BJ (cell line): ENCODE measurements around the gene MLN. TPM values are rescaled to one million over a fixed set of nuclear protein-coding genes. Genes with fewer than 3 reads are reported as not detected.

Experiments used
- CTCF ChIA-PET: fragments of 350-600 bp; formaldehyde crosslinking; extraction: SDS; loops from one replicate; lab custom pipeline; 2021; ENCODE audit warnings: antibody characterized with exemption, inconsistent platforms; lab: Yijun Ruan, JAX
- POLR2A ChIA-PET: fragments of 300-600 bp; sonication (Branson Sonifier 250); formaldehyde crosslinking; extraction: SDS; loops from one replicate; lab custom pipeline; 2021; ENCODE audit warnings: antibody characterized with exemption; lab: Charles Lee
- DNase-seq: peaks from one replicate; pipeline ENCODE4 v3.0.0-alpha.2; 2011; ENCODE audit warnings: low read depth
- H3K27me3 ChIP-seq: 2 replicates; pipeline ENCODE4 v1.6.0; 2011; ENCODE audit warnings: low read length; ENCODE audit not compliant: control insufficient read depth, insufficient read depth
- H3K36me3 ChIP-seq: 2 replicates; pipeline ENCODE4 v1.5.1; 2011; ENCODE audit warnings: low read length; ENCODE audit not compliant: control insufficient read depth, insufficient read depth
- H3K4me3 ChIP-seq: 2 replicates; pipeline ENCODE4 v1.5.1; 2011; ENCODE audit warnings: low read depth, mild to moderate bottlenecking, control low read depth, low read length
- CTCF ChIP-seq: IDR thresholded peaks from 2 replicates; pipeline ENCODE4 v1.5.1; 2011; ENCODE audit warnings: low read depth, mild to moderate bottlenecking, control low read depth, inconsistent platforms, low read length, moderate library complexity; ENCODE audit not compliant: insufficient read depth
- polyA plus RNA-seq: library from polyadenylated mRNA; depleted of rRNA; stranded (reverse); fragments of >200 nt; gene quantifications from 2 replicates; pipeline ENCODE4 v1.2.3, GENCODE V29; 2011

Gene MLN
- polyA plus RNA-seq, 1 experiment, result not detected

- DNase-seq, result no peak
- Histone ChIP-seq H3K27me3 (peaks cover 7% of the 10 kb centered on the region), H3K4me3 (no peak overlapping the region), H3K36me3 (no peaks in the 10 kb centered on the region)
- TF ChIP-seq CTCF, result no peak
- CTCF ChIA-PET, result interaction anchor here (0.9 to 2.3 kb wide), 2 partner anchors 10 to 198 kb away, joined by 3 to 9 read pairs; no protein-coding TSS in a partner anchor
- POLR2A ChIA-PET, result no interaction called here
Observed at GRCh38 chr6:33828764-33829731, 25.2 kb upstream of the MLN start.

GRCh38 chr6:33828452-33828763, 24.6 kb upstream of the MLN start:
- Histone ChIP-seq H3K4me3 (no peak overlapping the region), H3K27me3 (peaks cover 7% of the 10 kb centered on the region), H3K36me3 (no peaks in the 10 kb centered on the region)
- ChIA-PET CTCF (interaction anchor here (0.9 to 2.3 kb wide), 2 partner anchors 10 to 199 kb away, joined by 3 to 9 read pairs; no protein-coding TSS in a partner anchor), POLR2A (no interaction called here)
- TF ChIP-seq CTCF, result no peak
- DNase-seq, result no peak

- no peak for TF ChIP-seq CTCF
- POLR2A ChIA-PET, result no interaction called here
- peaks cover 7% of the 10 kb centered on the region for H3K27me3 ChIP-seq
- H3K4me3 ChIP-seq, result no peak overlapping the region
- CTCF ChIA-PET, result interaction anchor here (0.9 to 2.3 kb wide), 2 partner anchors 10 to 11 kb away, joined by 3 to 9 read pairs; no protein-coding TSS in a partner anchor
- no peak for DNase-seq
- no peaks in the 10 kb centered on the region for H3K36me3 ChIP-seq
Observed at GRCh38 chr6:33827546-33828451, 24.0 kb upstream of the MLN start.

- POLR2A ChIA-PET, result no interaction called here
- no peak for DNase-seq
- Histone ChIP-seq H3K36me3 (no peaks in the 10 kb centered on the region), H3K4me3 (no peak overlapping the region), H3K27me3 (peaks cover 9% of the 10 kb centered on the region)
- CTCF ChIA-PET, result no interaction called here
- no peak for TF ChIP-seq CTCF
Observed at GRCh38 chr6:33826537-33826936, 22.7 kb upstream of the MLN start.
